GM19025 (cell line): ENCODE results near the gene CTDSPL2.
"Not testable (repeated sequence)": the region's sequence is repeated elsewhere in the genome, so short reads cannot be mapped to it uniquely, and the experiment has no call there.

Experiments
- ATAC-seq: cut with Tn5 transposase; IDR thresholded peaks from one replicate; pipeline ENCODE4 v1.9.1; 2021; ENCODE audit warnings: mild to moderate bottlenecking, low read depth, moderate library complexity; ENCODE audit not compliant: unreplicated experiment

CTDSPL2 gene

DNA sequence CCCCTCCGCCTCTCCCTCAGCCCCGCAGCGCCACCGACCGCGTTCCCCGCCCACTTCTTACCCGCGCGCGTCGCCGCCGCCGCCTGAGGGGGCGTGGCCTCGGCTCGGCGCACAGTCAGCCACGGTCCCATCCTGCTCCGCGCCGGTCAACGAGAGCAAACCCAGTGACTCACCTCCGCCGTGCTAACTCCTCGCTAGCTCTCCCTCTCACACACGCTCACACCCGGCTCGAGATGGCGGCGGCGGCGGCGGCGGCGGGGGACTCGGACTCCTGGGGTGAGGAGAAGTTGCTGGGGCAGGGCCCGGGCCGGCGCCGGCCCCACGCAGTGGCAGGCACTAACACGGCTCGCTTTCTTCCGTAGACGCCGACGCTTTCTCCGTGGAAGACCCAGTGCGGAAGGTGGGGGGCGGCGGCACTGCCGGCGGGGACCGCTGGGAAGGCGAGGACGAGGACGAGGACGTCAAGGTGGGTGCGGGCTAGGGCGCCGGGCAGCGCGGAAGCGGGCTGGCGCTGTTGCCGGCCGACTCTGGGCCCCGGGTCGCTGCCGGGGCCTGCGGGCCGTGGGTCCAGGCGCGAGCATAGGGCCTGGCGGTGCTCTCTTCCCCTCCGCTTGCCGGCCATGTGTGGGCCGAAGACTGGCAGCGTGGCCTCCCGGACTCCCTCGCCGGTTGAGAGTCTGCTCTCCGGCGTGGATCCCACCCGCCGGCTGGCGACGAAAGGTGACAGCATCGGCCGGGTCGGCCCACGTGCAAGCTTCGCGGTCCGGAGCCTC lies 109.7 kb downstream of the CTDSPL2 start, which contains the start of gene EIF3J:
Gene EIF3J, plus strand, starts transcription at position 186 of the 773 bp plus-strand sequence. Its CDS starts 48 bp downstream, at position 234.
- peak; percentile 82 for ATAC-seq

DNA sequence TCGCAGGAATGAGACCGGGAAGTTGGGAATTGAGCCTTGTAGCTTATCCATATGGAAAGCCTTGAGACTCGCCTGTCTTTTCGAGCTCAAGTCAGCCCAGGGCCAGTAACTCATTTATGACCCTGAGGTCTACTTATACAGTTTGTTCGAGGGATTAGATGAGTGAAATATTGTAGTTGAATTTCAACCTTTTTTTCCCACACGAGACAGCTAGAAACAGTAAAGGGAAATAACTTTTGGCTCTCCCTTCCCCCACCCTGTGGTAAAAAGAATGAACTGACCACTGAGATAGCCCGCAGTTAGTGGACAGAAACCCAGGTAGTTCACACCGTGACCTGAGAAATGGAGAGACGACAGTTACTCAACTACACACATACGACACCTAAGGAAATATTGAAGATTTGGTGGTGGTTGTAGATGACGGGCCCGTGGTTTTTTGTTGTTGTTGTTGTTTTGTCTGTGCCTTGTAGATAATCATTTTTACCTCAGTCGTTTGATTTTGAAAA lies 110.4 kb downstream of the CTDSPL2 start:
- no peak for ATAC-seq

DNA sequence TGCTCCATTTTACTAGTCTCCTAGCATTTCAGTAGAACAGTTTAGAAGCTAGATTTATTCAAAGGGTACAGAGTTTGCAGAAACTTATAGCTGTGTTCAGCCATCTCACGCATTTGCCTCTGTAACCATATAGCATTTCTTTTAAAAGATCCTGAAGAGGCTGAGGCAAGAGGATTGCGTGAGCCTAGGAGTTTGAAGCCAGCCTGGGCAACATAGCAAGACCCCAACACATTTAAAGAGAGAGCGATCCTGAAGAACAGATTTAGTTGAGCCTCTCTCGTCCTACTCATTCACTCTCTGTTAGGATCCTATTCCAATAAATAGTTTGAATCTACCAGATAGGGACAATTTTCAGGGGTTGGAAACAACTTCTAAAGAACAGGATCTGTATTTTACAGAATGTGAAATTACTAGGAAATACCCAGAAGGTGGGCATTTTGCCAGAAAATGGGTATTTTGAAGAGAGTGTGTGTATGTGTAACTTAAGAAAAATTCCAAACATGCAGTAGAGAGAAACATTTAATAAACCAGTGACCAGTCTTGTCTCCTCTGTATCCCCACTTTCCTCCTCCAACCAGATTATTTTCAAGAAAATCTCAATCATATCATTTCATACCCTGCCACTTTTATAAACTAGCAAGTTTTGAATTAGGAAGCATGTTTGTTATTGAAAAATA lies 114.0 kb downstream of the CTDSPL2 start:
- ATAC-seq, result no peak

DNA sequence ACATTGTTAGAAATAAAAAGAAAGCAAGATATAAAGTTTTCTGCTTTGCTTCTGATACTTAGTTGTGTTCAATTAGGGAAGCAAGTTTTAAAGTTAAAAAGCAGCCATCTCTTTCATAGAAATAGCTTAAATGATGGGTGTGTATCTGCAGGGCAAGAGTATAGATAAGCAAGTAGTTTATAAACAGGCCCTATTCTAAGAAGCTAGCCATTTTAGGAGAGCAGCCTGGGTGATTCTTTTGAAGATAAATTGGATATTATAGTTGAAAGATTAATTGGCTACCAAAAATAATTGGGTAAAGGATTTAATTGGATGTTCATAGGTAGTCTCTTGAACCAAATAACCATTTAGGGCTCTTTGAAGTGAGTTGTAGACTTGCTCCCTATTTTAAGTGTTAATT lies 115.2 kb downstream of the CTDSPL2 start:
- no peak for ATAC-seq

DNA sequence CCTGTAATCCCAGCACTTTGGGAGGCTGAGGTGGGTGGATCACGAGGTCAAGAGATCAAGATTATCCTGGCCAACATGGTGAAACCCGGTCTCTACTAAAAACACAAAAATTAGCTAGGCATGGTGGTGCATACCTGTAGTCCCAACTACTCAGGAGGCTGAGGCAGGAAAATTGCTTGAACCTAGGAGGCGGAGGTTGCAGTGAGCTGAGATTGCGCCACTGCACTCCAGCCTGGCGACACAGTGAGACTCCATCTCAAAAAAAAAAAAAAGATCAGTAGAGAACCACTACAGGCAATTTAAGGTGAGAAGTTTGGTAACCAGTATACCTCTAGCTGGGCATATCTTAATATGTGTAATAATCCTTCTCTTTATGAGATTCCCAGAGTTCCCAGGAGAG lies 117.3 kb downstream of the CTDSPL2 start:
- ATAC-seq, result not testable (repeated sequence)

DNA sequence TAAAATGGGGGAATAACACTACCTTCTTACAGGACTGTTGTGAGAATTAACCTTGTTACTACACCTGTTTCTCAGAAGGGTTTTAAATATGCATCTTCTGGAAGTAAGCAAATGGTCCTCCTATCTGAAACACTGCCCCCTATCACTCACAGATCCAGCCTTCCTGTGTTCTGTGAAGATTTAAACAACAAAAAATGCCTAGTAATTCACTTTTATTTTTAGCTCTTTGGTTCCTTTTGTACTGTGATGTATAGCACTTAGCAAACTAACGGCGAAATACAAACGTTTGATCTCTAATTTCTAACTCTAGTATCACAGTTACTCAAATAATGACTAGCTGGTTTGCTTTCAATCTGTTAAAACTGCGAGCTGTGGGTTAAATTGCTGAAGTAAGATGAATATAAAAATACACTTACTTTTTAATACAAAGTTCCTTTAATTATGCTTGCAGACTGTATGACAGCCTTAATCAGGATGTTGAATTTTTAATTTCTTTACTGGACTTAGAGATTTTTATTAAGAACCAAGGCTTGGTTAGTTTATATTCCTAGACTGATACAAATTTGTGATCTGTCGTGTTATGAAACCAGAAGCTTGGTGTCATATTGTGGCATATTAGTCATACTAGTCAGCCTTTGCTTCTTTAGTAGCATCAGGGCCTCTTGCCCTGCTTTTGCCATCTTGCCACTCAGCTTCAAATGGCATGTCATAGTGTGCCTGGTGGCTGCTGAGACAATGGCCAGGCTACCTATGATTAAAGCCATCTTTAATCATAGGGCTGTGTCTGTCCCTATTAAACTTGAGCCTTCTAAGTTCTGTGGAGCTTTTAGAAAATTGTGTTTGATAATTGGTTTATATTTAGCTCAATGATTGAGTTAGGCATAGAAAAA lies 118.7 kb downstream of the CTDSPL2 start:
- peak; percentile 67 for ATAC-seq

DNA sequence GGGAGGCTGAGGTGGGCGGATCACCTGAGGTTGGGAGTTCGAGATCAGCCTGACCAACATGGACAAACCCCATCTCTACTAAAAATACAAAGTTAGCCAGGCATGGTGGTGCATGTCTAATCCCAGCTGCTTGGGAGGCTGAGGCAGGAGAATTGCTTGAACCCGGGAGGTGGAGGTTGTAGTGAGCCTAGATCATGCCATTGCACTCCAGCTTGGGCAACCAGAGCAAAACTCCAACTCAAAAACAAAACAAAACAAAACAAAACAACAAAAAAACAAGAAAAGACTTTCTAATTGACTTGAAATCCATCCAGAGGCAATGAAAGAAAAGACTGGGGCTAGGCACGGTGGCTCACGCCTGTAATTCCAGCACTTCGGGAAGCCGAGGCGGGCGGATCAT lies 121.7 kb downstream of the CTDSPL2 start:
- ATAC-seq, result not testable (repeated sequence)

DNA sequence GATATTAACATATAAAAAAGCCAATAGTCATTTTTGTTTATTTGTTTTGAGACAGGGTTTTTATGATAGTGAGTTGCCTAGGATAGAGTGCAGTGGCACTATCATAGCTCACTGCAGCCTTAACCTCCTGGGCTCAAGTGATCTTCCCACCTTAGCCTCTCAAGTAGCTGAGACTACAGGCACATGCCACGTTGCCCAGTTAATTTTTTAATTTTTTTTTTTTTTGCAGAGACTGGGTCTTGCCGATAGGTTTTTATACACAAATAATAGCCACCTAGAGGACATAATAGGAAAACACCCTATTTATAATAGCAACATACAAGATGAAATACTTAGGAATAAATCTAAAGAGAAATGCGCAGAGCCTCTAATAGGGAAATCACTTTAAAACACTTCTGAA lies 122.8 kb downstream of the CTDSPL2 start:
- no peak for ATAC-seq

DNA sequence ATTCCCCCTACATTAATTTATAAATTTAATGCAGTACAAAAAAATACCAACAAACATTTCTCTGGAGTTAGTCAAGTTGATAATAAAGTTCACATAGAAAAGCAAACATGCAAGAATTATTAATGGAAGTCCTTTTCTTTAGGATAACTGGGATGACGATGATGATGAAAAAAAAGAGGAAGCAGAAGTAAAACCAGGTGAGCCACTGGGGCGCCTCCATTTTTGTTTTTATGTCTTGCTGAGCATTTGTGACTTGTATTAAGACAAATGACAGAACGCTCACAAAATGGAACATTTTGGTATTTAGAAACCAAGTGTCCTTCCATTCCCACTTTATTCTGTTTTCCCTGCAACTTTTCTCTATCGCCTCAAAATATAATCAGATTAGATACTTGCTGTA lies 123.3 kb downstream of the CTDSPL2 start:
- no peak for ATAC-seq

DNA sequence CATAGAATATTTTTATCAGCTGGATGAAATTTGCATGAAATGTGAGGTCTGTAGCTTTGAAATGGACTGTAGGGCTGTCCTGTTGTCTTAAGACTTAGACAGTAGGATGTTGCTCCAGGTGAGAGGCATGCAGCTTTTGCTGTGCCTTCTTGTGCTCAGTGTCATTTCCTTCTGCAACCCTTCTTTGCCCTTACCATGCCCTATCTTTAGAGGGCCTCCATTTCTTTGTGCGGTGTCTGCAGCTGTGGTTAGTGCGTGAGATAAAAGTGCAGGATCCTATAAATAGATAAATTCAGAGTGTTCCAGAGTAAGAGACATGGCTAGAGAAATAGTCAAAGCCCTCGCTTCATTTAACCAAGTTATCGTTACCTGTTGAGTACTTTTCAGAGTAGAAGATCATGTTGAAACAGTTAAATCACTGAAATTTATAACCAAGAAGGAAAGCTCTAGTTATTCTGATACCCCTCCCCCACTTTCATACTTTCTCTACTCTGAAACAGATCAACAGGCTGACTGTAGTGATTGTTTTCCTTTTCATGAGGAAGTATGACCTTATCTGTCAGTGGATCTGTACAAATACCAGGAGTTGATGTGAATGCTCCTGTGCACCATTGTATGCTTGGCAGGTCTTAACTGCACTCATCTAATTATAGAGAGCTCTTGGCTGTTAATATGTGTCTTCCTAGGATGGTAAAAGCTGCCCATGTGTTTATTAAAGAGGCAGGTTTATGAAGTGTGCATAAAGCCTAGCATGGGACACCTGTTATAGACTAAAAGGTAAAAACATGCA lies 127.7 kb downstream of the CTDSPL2 start:
- ATAC-seq, result no peak

DNA sequence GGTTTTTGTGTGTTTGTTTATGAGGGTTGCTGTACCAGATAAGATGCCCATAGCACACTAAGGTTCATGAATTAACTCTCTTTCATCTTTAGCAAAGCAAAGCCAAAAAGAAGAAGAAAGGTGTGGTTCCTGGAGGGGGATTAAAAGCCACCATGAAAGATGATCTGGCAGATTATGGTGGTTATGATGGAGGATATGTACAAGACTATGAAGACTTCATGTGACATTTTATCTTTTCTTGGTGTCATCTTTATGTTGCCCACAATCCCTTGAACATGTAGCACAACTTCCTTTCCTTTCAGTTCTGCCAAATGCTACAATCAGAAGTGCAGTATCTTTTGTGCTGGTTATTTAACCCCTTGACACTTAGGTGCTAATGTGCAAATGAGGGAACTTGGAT lies 133.5 kb downstream of the CTDSPL2 start:
- ATAC-seq, result not testable (repeated sequence)

DNA sequence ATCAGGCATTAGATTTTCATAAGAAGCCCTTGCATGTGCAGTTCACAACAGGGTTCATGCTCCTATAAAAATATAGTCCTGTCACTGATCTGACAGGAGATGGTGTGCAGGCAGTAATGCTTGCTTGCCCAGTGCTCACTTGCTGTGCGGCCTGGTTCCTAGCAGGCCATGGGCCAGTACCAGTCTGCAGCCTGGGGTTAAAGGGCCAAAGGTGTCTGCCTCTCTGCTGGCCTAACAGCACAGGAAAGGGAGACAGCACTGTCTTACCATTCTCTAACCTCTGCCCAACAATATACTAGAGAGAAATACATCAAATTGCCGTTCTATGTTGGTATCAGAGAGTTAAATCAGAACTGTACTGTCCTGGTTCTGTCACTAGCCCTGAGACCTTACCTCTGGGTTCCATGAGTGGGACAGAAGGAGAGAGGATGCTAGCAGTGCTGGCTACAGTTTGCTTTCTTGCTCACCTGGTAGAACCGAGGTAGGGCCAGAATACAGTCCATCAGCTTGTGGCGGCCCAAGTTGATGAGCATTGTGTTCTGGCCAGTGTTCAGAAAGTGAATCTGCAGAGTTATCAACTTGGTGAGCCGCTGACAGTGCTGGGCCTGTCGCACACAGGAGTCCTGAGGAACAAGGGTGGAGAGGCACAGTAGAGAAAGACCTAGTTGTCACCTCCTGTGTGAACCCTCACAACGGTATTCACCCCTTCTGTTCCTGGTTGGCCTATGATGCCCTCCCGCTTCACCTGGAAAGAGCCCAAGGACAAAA lies 138.1 kb downstream of the CTDSPL2 start:
- no peak for ATAC-seq

DNA sequence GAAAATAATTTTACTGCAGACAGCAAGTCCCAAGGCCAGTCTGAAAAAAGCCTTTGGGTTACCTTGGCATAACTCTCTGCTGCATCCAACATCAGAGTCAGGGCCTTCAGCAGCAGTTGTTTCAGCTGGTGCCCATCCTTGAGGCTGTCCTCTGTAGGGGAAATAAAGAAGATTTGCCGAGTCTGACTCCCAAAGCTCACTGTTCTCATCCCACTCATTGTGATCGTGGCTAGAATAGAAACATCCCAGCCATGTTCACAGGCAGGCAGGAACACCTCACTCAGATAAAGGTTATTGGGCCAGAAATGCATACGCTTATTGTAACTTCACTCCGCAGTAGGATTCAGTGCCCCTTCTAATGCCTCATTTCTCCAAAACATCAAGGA lies 138.7 kb downstream of the CTDSPL2 start:
- ATAC-seq, result no peak

DNA sequence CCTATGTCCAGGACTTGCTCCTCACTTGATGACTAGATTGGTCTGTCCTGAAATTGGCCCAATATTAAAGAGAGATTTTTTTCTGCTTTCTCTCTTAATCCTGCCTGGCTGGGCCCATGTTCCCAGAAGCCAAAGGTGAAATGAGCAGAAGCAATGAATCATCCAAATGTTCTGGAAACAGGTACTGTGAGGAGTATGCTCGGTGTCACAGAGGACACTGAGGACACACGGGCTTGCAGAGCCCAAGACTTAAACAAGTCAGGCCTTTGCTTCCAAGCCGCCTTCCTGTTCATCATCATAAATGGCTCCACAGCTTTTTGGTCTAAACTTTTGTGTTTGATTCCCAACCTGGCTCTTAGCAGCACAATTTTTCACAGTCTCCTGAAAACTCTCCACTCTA lies 140.9 kb downstream of the CTDSPL2 start:
- no peak for ATAC-seq

DNA sequence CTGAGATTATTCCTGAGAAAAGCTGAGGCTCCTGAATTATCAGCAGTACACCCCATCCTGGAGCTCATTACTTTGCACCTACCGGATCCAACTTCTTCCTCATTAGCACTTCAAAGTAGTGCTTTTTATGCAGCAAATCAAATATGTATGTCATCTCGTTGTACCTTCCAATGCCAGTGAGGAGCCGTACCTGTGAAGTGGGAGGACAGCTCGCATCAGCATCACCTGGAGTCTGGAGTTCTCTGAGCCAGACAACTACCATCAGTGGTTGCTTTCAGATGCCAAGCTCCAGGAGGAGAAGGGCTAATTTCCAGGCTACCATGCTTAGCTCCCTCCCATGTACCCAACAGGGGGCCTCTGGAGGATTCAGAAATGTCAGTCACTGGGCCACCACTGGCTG lies 141.9 kb downstream of the CTDSPL2 start:
- no peak for ATAC-seq

DNA sequence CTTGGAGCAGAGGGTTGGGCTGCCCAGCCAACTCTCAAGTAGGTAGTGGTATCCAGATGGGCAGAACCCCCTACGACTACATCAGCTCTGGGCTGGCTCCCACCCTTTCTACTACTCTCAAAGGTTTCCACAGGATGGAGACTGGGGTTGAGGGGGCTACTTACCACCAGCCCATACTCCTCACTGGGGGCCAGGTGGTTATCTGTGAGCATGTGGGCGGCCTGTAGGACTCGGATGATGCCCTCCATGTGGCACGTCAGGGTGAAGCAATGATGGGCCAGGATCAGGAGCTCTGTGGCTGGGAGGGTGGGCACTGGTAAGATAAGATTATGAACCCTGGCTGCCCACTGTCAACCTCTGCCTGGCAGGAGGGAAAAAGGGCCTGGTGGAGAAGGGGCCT lies 142.9 kb downstream of the CTDSPL2 start:
- ATAC-seq, result no peak

DNA sequence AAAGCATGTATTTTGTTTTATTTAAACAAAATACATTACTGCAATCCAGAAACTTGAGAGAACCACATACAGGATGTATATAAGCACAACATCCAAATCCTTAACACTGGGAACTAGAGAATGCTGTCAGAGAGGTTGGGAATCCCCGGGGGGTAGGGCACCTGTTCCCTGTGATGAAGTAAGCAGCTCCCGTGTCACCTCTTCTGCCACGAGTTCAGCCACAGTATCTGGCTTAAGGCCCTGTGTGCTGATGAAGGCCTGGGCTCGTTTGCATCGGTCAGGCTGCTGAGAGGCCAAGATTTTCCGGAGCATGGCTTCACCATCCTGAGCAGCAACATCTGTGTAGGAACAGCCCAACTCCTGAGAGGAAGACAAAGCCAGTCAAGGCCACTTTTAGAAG lies 146.0 kb downstream of the CTDSPL2 start:
- no peak for ATAC-seq

DNA sequence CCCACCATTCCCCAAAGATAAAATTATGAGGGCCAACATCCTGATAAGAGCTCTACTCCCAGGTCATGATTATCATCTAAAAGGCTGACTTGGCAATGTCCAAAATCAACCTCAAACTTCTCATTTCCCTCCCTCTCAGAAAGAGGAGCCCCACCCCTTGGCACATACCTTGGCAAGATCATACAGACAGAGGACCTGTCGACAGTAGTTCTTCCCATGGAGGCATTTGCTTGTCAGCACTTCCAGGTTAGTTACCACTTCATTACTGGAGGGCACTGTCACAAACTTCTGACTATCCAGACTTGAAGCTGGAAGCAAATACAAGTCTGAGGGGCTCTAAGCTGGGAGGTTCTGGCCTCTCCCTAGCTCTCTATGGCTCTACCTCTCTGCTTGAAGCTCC lies 147.3 kb downstream of the CTDSPL2 start:
- no peak for ATAC-seq
